Activated T-helper 1 cell treated with anti-CD3 and anti-CD28 coated beads, Interleukin-12 subunit alpha, Interleukin-12 subunit beta, Interleukin-2, Interleukin-4 antibody, amounts not matched to agents 30 ng/mL and 10 ng/mL and 1 ng/mL, durations not matched to agents 14 hours and 24 hours and 36 hours (primary cell): ENCODE data around the gene VPS39. TPM values are rescaled to one million over a fixed set of nuclear protein-coding genes. Genes with fewer than 3 reads are reported as not detected.

Experiments
- DNase-seq: peaks from one replicate; pipeline ENCODE4 v3.0.0; 2021; ENCODE audit warnings: low spot score
- H3K27ac Mint-ChIP-seq: one replicate; pipeline ENCODE4 v1.8.0; 2021; ENCODE audit warnings: mild to moderate bottlenecking, mixed read lengths
- H3K27me3 Mint-ChIP-seq: one replicate; pipeline ENCODE4 v1.8.0; 2022; ENCODE audit warnings: mild to moderate bottlenecking, moderate library complexity, mixed read lengths; ENCODE audit not compliant: insufficient read depth
- H3K36me3 Mint-ChIP-seq: one replicate; pipeline ENCODE4 v1.8.0; 2021; ENCODE audit warnings: low read depth, mixed read lengths
- H3K4me1 Mint-ChIP-seq: one replicate; pipeline ENCODE4 v1.8.0; 2021; ENCODE audit warnings: low read depth, mixed read lengths
- H3K4me3 Mint-ChIP-seq: one replicate; pipeline ENCODE4 v1.8.0; 2021; ENCODE audit warnings: mild to moderate bottlenecking, moderate library complexity, mixed read lengths
- H3K9me3 Mint-ChIP-seq: one replicate; pipeline ENCODE4 v1.8.0; 2021; ENCODE audit warnings: mixed read lengths
- intact Hi-C: fragments of 100-400 bp; cut with micrococcal nuclease; formaldehyde crosslinking; loops from one replicate; pipeline ENCODE4 v1.15.1; 2024
- total RNA-seq: library from RNA; stranded (reverse); gene quantifications from 2 replicates; pipeline ENCODE4 v1.2.3, GENCODE V29; 2022

Gene VPS39
- total RNA-seq, 1 donor from 2014 or later: 63.8 TPM

- H3K27me3 Mint-ChIP-seq: no peaks in the 10 kb centered on the region
- no peak for DNase-seq
- H3K27ac Mint-ChIP-seq: peak overlapping the region; percentile 46
- H3K9me3 Mint-ChIP-seq: no peaks in the 10 kb centered on the region
- intact Hi-C loops: no loop called here
- peaks cover 16% of the 10 kb centered on the region for H3K4me1 Mint-ChIP-seq
- no peak overlapping the region for H3K4me3 Mint-ChIP-seq
- peaks cover 52% of the 10 kb centered on the region for H3K36me3 Mint-ChIP-seq
These were observed 8.1 kb upstream of the VPS39 start for GRCh38 chr15:42215913-42216829.

- Mint-ChIP-seq H3K27me3 (no peaks in the 10 kb centered on the region), H3K9me3 (no peaks in the 10 kb centered on the region), H3K4me3 (no peak overlapping the region), H3K4me1 (peaks cover 16% of the 10 kb centered on the region), H3K27ac (no peak overlapping the region), H3K36me3 (peaks cover 51% of the 10 kb centered on the region)
- DNase-seq: no peak
- intact Hi-C loops: no loop called here
These were observed 6.5 kb upstream of the VPS39 start for GRCh38 chr15:42214600-42214999.

DNA sequence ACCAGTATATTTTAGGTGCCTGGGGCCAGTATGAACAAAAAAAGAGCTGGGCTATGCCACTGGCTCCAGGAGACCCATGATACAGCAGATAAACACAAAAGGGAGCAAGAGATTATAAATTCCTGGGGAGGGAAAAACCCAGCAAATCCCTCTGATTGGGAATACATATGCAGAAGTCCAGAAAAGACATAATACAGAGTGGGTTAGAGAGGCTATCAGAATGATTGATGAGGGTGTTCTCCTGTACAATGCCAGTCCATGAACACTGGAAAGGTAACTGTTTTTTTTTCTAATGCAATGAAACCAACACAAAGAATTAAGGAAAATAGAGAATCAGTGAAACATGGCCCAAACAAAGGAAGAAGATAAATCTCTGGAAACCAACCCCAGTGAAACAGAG, 5.4 kb upstream of the VPS39 start:
- Mint-ChIP-seq H3K4me1 (peaks cover 17% of the 10 kb centered on the region), H3K27me3 (no peaks in the 10 kb centered on the region), H3K4me3 (no peak overlapping the region), H3K27ac (no peak overlapping the region), H3K9me3 (no peaks in the 10 kb centered on the region), H3K36me3 (peaks cover 42% of the 10 kb centered on the region)
- intact Hi-C loops: no loop called here
- DNase-seq: no peak

- no peak overlapping the region for H3K27ac Mint-ChIP-seq
- intact Hi-C loops: no loop called here
- no peak overlapping the region for H3K4me3 Mint-ChIP-seq
- peaks cover 31% of the 10 kb centered on the region for H3K4me1 Mint-ChIP-seq
- no peaks in the 10 kb centered on the region for H3K9me3 Mint-ChIP-seq
- H3K27me3 Mint-ChIP-seq: no peaks in the 10 kb centered on the region
- no peak for DNase-seq
- peaks cover 39% of the 10 kb centered on the region for H3K36me3 Mint-ChIP-seq
These were observed 2.6 kb upstream of the VPS39 start for GRCh38 chr15:42210696-42211095.

DNA sequence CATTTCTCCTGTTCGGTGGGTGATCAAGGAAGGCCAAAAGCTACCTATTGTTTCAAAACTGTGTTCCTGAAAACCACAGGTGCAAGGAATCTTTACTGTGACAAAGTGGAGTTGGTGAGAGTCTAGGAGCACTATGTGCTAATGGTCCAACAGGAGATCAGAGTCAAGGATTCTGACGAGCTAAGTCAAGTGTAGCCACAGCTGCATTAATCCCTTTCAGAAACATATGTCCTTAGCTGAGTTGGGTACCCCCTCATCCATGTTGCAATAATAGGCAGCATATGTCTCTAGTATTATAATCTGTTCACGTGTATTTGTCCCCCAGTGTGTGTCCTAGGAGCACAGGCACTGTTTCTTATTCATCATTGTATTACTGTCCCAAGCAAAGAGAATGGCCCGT, 1.7 kb downstream of the VPS39 start:
- no peak for DNase-seq
- peaks cover 26% of the 10 kb centered on the region for H3K36me3 Mint-ChIP-seq
- no peak overlapping the region for H3K27ac Mint-ChIP-seq
- no peaks in the 10 kb centered on the region for H3K9me3 Mint-ChIP-seq
- H3K4me3 Mint-ChIP-seq: peak overlapping the region; percentile 97
- H3K4me1 Mint-ChIP-seq: peaks cover 29% of the 10 kb centered on the region
- intact Hi-C loops: no loop called here
- H3K27me3 Mint-ChIP-seq: no peaks in the 10 kb centered on the region

DNA sequence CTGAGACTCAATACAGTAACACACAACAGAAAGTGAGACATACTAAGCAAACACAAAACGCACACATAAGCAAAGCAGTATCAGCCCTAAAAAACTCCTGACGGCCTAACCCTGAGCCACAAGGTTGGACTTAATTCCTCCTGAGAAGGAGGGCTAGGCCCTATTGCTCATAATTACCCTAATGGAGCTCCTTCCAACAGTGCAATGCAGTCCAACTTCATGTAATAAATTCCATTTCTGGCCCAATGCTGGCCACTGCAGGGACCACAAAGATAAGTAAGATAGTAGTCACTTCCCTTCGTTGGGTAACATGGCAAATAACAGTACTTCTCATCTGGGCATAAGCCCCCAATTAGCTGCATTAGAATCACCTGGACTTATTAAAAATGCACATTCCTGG, 4.2 kb downstream of the VPS39 start:
- no peaks in the 10 kb centered on the region for H3K27me3 Mint-ChIP-seq

GRCh38 chr15:42202653-42203052, 5.5 kb downstream of the VPS39 start:
- Mint-ChIP-seq H3K4me1 (peaks cover 24% of the 10 kb centered on the region), H3K4me3 (no peak overlapping the region), H3K27ac (no peak overlapping the region), H3K9me3 (no peaks in the 10 kb centered on the region), H3K27me3 (no peaks in the 10 kb centered on the region), H3K36me3 (peaks cover 23% of the 10 kb centered on the region)
- intact Hi-C loops: no loop called here
- DNase-seq: no peak

More for the DNA sequence above, 4.2 kb downstream of the VPS39 start:
- peaks cover 29% of the 10 kb centered on the region for H3K4me1 Mint-ChIP-seq
- no peak overlapping the region for H3K4me3 Mint-ChIP-seq
- H3K27ac Mint-ChIP-seq: no peak overlapping the region
- intact Hi-C loops: no loop called here
- DNase-seq: no peak
- H3K9me3 Mint-ChIP-seq: no peaks in the 10 kb centered on the region
- H3K36me3 Mint-ChIP-seq: peaks cover 24% of the 10 kb centered on the region

DNA sequence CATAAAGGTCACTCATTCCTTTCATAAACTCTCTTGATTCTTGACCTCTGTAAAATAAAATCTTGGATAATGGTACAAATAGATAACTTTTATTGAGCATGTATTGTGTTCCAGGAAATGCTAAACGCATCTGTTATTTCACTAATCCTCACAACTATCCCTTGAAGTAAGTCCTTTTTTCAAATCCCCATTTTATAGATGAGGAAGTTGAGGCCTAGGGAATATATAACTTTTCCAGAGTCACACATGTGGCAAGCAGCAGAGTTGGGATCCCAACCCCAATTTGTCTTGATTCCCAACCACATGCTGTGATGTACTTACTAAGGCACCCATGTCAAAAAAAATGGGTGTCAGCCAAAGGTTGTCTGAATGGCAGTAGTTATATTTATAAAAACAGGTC, 6.3 kb downstream of the VPS39 start:
- Mint-ChIP-seq H3K36me3 (peaks cover 23% of the 10 kb centered on the region), H3K27ac (no peak overlapping the region), H3K9me3 (no peaks in the 10 kb centered on the region), H3K4me1 (peaks cover 16% of the 10 kb centered on the region), H3K27me3 (no peaks in the 10 kb centered on the region), H3K4me3 (no peak overlapping the region)
- intact Hi-C loops: no loop called here
- no peak for DNase-seq

DNA sequence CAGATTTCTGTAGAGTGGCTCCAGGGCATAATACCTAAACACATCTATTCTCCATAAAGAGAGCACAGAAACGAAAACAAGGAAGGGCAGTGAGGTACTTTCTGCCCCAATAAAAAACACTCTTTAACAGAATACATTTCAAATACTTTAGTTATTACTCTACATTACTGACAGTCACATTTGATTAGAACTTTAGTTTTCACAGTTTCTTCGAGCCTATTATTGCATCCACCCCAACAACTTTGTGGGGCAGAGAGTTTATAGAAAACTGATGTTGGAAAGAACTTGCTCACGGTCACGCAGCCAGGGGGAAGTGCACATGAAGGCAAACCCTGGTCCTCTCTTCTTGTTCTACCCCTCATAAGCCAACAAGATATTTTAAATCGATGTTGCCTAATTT, 9.0 kb downstream of the VPS39 start:
- intact Hi-C loops: loop anchor here (10.0 kb wide), 1 partner anchor 264 kb away; no protein-coding TSS in a partner anchor
- H3K27ac Mint-ChIP-seq: no peak overlapping the region
- H3K36me3 Mint-ChIP-seq: peaks cover 29% of the 10 kb centered on the region
- no peak for DNase-seq
- no peak overlapping the region for H3K4me3 Mint-ChIP-seq
- no peaks in the 10 kb centered on the region for H3K4me1 Mint-ChIP-seq
- H3K9me3 Mint-ChIP-seq: no peaks in the 10 kb centered on the region
- H3K27me3 Mint-ChIP-seq: no peaks in the 10 kb centered on the region

DNA sequence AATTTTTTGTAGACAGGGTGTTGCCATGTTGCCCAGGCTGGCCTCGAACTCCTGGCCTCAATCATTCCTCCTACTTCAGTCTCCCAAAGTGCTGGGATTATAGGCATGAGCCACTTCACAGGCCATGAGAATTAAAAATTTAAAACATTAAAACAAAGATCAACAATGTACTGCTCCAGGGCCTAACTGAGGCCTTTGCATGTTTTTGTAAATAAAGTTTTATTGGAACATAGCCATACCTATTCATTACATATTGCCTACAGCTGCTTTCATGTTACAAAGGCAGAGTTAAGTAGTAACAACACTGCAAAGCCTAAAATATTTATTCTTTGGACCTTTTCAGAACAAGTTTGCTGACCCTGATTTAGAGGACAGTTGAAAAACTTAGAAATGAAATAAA, 9.6 kb downstream of the VPS39 start:
- Mint-ChIP-seq H3K27ac (no peak overlapping the region), H3K4me3 (no peak overlapping the region), H3K4me1 (peaks cover 4% of the 10 kb centered on the region), H3K27me3 (no peaks in the 10 kb centered on the region), H3K9me3 (no peaks in the 10 kb centered on the region), H3K36me3 (peaks cover 30% of the 10 kb centered on the region)
- no peak for DNase-seq
- intact Hi-C loops: loop anchor here (10.0 kb wide), 1 partner anchor 264 kb away; no protein-coding TSS in a partner anchor

DNA sequence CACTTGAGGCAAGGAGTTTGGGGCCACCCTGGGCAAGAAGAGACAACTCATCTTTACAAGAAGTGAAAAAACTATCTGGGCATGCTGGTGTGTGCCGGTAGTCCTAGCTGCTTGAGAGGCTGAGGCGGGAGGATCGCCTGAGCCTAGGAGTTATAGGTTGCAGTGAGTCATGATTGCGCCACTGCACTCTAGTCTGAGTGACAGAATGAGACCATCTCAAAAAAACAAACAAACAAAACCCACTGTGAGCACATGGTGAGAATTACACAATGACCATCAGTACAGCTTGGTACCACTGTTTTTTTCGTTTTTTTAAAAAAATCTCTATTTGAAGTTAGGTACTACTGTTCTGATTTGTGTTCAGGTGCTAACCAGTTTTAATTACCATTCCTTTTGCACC, 13.6 kb downstream of the VPS39 start:
- Mint-ChIP-seq H3K4me3 (no peak overlapping the region), H3K4me1 (peaks cover 32% of the 10 kb centered on the region), H3K27ac (peak overlapping the region; percentile 48), H3K9me3 (no peaks in the 10 kb centered on the region), H3K36me3 (peaks cover 44% of the 10 kb centered on the region), H3K27me3 (no peaks in the 10 kb centered on the region)
- no peak for DNase-seq
- intact Hi-C loops: loop anchor here (5.0 to 10.0 kb wide), 2 partner anchors 222 to 260 kb away; partner anchors contain the start of gene EHD4

- H3K36me3 Mint-ChIP-seq: peaks cover 49% of the 10 kb centered on the region
- H3K4me3 Mint-ChIP-seq: peak overlapping the region; percentile 62
- peak overlapping the region; percentile 72 for H3K27ac Mint-ChIP-seq
- intact Hi-C loops: loop anchor here (1.0 to 10.0 kb wide), 4 partner anchors 14 to 259 kb away; partner anchors contain the start of genes EHD4, GANC and TMEM87A
- DNase-seq: no peak
- H3K27me3 Mint-ChIP-seq: no peaks in the 10 kb centered on the region
- H3K4me1 Mint-ChIP-seq: peaks cover 32% of the 10 kb centered on the region
- H3K9me3 Mint-ChIP-seq: no peaks in the 10 kb centered on the region
These were observed 14.7 kb downstream of the VPS39 start for GRCh38 chr15:42193383-42193782.

- H3K27ac Mint-ChIP-seq: no peak overlapping the region
- H3K4me3 Mint-ChIP-seq: no peak overlapping the region
- no peaks in the 10 kb centered on the region for H3K27me3 Mint-ChIP-seq
- H3K4me1 Mint-ChIP-seq: peaks cover 32% of the 10 kb centered on the region
- no peak for DNase-seq
- peaks cover 46% of the 10 kb centered on the region for H3K36me3 Mint-ChIP-seq
- intact Hi-C loops: loop anchor here (2.0 to 10.0 kb wide), 3 partner anchors 81 to 257 kb away; partner anchors contain the start of genes EHD4, GANC and TMEM87A
- no peaks in the 10 kb centered on the region for H3K9me3 Mint-ChIP-seq
These were observed 16.3 kb downstream of the VPS39 start for GRCh38 chr15:42191610-42192346.
